Spleen (tissue), 11 donors: ENCODE data around the gene SLC27A2. TPM values are rescaled to one million over a fixed set of nuclear protein-coding genes. Genes with fewer than 3 reads are reported as not detected.

Experiments used
- DNase-seq: peaks from one replicate; pipeline ENCODE4 v3.0.0-alpha.2; 2020
- H3K27ac ChIP-seq, 8 donors: fragments of 200-600 bp; sonication (generic) in 7 of 8; 1 replicate in 4 of 8; 2 replicates in 4 of 8; pipeline versions ENCODE4 v1.5.0 to v1.8.0; 2016 to 2021; ENCODE audit warnings: inconsistent platforms in 4 of 8, mild to moderate bottlenecking in 4 of 8, moderate library complexity in 1 of 8
- H3K27me3 ChIP-seq, 7 donors: fragments of 200-600 bp; sonication (generic) in 6 of 7; replicated peaks in 1 of 7; 1 replicate in 4 of 7; 2 replicates in 3 of 7; pipeline versions ENCODE4 v1.5.0 to v1.8.0; 2016 to 2021; ENCODE audit warnings: inconsistent platforms in 3 of 7, mild to moderate bottlenecking in 1 of 7
- H3K36me3 ChIP-seq, 6 donors: fragments of 200-600 bp; sonication (generic) in 5 of 6; 1 replicate in 4 of 6; 2 replicates in 2 of 6; pipeline versions ENCODE4 v1.5.0 to v1.8.0; 2016 to 2021; ENCODE audit warnings: inconsistent platforms in 2 of 6
- H3K4me1 ChIP-seq, 6 donors: fragments of 200-600 bp; sonication (generic) in 5 of 6; 1 replicate in 3 of 6; 2 replicates in 3 of 6; pipeline versions ENCODE4 v1.5.0 to v1.8.0; 2016 to 2021; ENCODE audit warnings: inconsistent platforms in 3 of 6
- H3K4me3 ChIP-seq, 8 donors: fragments of 200-600 bp; sonication (generic) in 7 of 8; 1 replicate in 4 of 8; 2 replicates in 4 of 8; pipeline versions ENCODE4 v1.5.0 to v1.8.0; 2016 to 2021; ENCODE audit warnings: inconsistent platforms in 4 of 8, mild to moderate bottlenecking in 4 of 8, moderate library complexity in 2 of 8
- H3K9me3 ChIP-seq, 8 donors: fragments of 200-600 bp; sonication (generic) in 7 of 8; 1 replicate in 4 of 8; 2 replicates in 4 of 8; pipeline versions ENCODE4 v1.5.0 to v1.8.0; 2016 to 2021; ENCODE audit warnings: inconsistent platforms in 4 of 8
- CTCF ChIP-seq, 11 experiments: fragments of 200-600 bp in 7 of 11; fragments of 450-650 bp in 4 of 11; sonication (generic) in 4 of 11; IDR thresholded peaks in 8 of 11; conservative IDR thresholded peaks in 3 of 11; 1 replicate in 7 of 11; 2 replicates in 4 of 11; pipeline versions ENCODE4 v1.4.0 to v1.8.0; 2016 to 2021; ENCODE audit warnings: antibody characterized with exemption in 11 of 11, inconsistent platforms in 4 of 11, mild to moderate bottlenecking in 1 of 11
- POLR2A ChIP-seq, 3 donors: fragments of 450-650 bp; IDR thresholded peaks; one replicate each; pipeline ENCODE4 v1.5.1; 2017; ENCODE audit warnings: antibody characterized with exemption in 3 of 3, mild to moderate bottlenecking in 1 of 3
- POLR2AphosphoS5 ChIP-seq, 3 donors: sonication (generic); formaldehyde crosslinking; IDR thresholded peaks; one replicate each; pipeline ENCODE4 v1.5.1; 2017; ENCODE audit warnings: antibody characterized with exemption in 3 of 3
- WGBS, 5 donors: extraction: QIAGEN DNeasy Blood & Tissue Kit in 3 of 5; methylation state at CpG; one replicate each; pipeline versions ENCODE4 v1.1.5 to v1.1.7; 2013 to 2018; 5-methylcytosine and 5-hydroxymethylcytosine counted together
- intact Hi-C: fragments of 100-400 bp; cut with DNase I; formaldehyde crosslinking; loops from one replicate; pipeline ENCODE4 v1.15.0; 2023; ENCODE audit warnings: low total_unique reads
- polyA plus RNA-seq, 3 donors: library from polyadenylated mRNA; stranded (reverse); fragments of 200-250 nt; gene quantifications; one replicate each; pipeline ENCODE4 v1.2.1, GENCODE V29; 2013
- total RNA-seq, 7 donors: library from RNA; depleted of rRNA in 3 of 7; stranded (reverse); fragments of >200 nt in 3 of 7; fragmentation: NEBNext Ultra II Directional in 4 of 7; extraction: Animal tissue kit (Norgen Biotek cat#: 25700) in 4 of 7; gene quantifications; one replicate each; pipeline versions ENCODE4 v1.1.0 to v1.2.1, GENCODE V29; 2016 to 2021
- donor health status: healthy with polysubstance abuse.
- donor health status: DM: no; HTN: no; CAD: no; lungs with moderate emphysema.
- donor health status: DM: no; HTN: no; CAD: no.
- donor health status: Bipolar disorder and iron deficiency.
- donor health status: healthy.
- donor health status: DM: no; HTN: no; CAD: no.
- donor health status: DM: yes; HTN: yes; CAD: no.

The SLC27A2 gene
- total and polyA plus RNA-seq, 10 donors, result 0.15 to 1.3 (median 0.39) TPM; not detected in 1

- H3K27me3 ChIP-seq, result peaks cover 0 to 6% (median 0%) of the 10 kb centered on the region in 7 donors
- peaks cover 0 to 52% (median 14%) of the 10 kb centered on the region in 6 donors for H3K4me1 ChIP-seq
- TF ChIP-seq POLR2A (IDR thresholded peaks at IDR 0.05), result no peak
- peak in 2 of 3 donors; percentile 24 to 33 for TF ChIP-seq POLR2AphosphoS5 (IDR thresholded peaks at IDR 0.05)
- WGBS, 5 donors, result 4 to 24% (median 15%) methylated on average over 4 of the region's 4 CpGs
- no peaks in the 10 kb centered on the region for H3K36me3 ChIP-seq
- no peak for DNase-seq
- peaks cover 0 to 4% (median 0%) of the 10 kb centered on the region in 8 donors for H3K9me3 ChIP-seq
- no peak overlapping the region for H3K4me3 ChIP-seq
- intact Hi-C loops, result no loop called here
- peak overlapping the region in 3 of 8 donors; percentile 3 to 38 (median 21) for H3K27ac ChIP-seq
Observed at GRCh38 chr15:50262533-50262932, 80.5 kb downstream of the SLC27A2 start.

- Histone ChIP-seq H3K4me1 (peaks cover 0 to 24% (median 12%) of the 10 kb centered on the region in 6 donors), H3K27me3 (peaks cover 0 to 6% (median 0%) of the 10 kb centered on the region in 7 donors), H3K27ac (no peak within 1 kb of the TSS), H3K9me3 (peaks cover 0 to 6% (median 0%) of the 10 kb centered on the region in 8 donors), H3K4me3 (no peak within 1 kb of the TSS), H3K36me3 (no peaks in the 10 kb centered on the region)
- TF ChIP-seq CTCF (IDR thresholded peaks at IDR 0.05 in 8 of 11, conservative IDR thresholded peaks at IDR 0.05 in 3 of 11) (no peak), POLR2A (IDR thresholded peaks at IDR 0.05) (no peak), POLR2AphosphoS5 (IDR thresholded peaks at IDR 0.05) (no peak)
- WGBS, 5 donors, result 81 to 90% (median 87%) methylated on average over 9 of the region's 9 CpGs
- no peak for DNase-seq
- intact Hi-C loops, result no loop called here
Observed at GRCh38 chr15:50265620-50266019, 83.6 kb downstream of the SLC27A2 start, which contains the start of gene HDC. HDC (minus strand) TSS chr15:50265726; CDS start chr15:50265623, 103 bp downstream.

- Histone ChIP-seq H3K27me3 (peaks cover 0 to 6% (median 0%) of the 10 kb centered on the region in 7 donors), H3K9me3 (peaks cover 0 to 6% (median 0%) of the 10 kb centered on the region in 8 donors), H3K4me3 (no peak overlapping the region), H3K4me1 (peaks cover 0 to 8% (median 6%) of the 10 kb centered on the region in 6 donors), H3K36me3 (no peaks in the 10 kb centered on the region), H3K27ac (no peak overlapping the region)
- 73 to 87% (median 80%) methylated on average over 2 of the region's 2 CpGs for WGBS, 5 donors
- no peak for TF ChIP-seq CTCF (IDR thresholded peaks at IDR 0.05 in 8 of 11, conservative IDR thresholded peaks at IDR 0.05 in 3 of 11)
- TF ChIP-seq POLR2A (IDR thresholded peaks at IDR 0.05), result no peak
- no peak for TF ChIP-seq POLR2AphosphoS5 (IDR thresholded peaks at IDR 0.05)
- no peak for DNase-seq
- intact Hi-C loops, result no loop called here
Observed at GRCh38 chr15:50267577-50267976, 85.6 kb downstream of the SLC27A2 start.

- Histone ChIP-seq H3K27me3 (no peaks in the 10 kb centered on the region), H3K27ac (peak overlapping the region in 1 of 8 donors; percentile 66), H3K36me3 (peaks cover 0 to 18% (median 0%) of the 10 kb centered on the region in 6 donors), H3K4me1 (peaks cover 0 to 21% (median 0%) of the 10 kb centered on the region in 6 donors), H3K9me3 (no peaks in the 10 kb centered on the region), H3K4me3 (no peak overlapping the region)
- no peak for TF ChIP-seq POLR2AphosphoS5 (IDR thresholded peaks at IDR 0.05)
- DNase-seq, result no peak
- intact Hi-C loops, result no loop called here
- 54 to 61% (median 60%) methylated on average over 2 of the region's 2 CpGs for WGBS, 5 donors
Observed at GRCh38 chr15:50275091-50275490, 93.1 kb downstream of the SLC27A2 start.

- H3K27ac ChIP-seq, result peak overlapping the region in 3 of 8 donors; percentile 53 to 66 (median 60)
- 45 to 84% (median 72%) methylated on average over 3 of the region's 3 CpGs for WGBS, 5 donors
- H3K4me1 ChIP-seq, result peaks cover 0 to 21% (median 0%) of the 10 kb centered on the region in 6 donors
Observed at GRCh38 chr15:50275908-50276307, 93.9 kb downstream of the SLC27A2 start.

More at GRCh38 chr15:50275908-50276307, 93.9 kb downstream of the SLC27A2 start:
- Histone ChIP-seq H3K27me3 (no peaks in the 10 kb centered on the region), H3K36me3 (peaks cover 0 to 25% (median 0%) of the 10 kb centered on the region in 6 donors), H3K9me3 (no peaks in the 10 kb centered on the region), H3K4me3 (no peak overlapping the region)
- no peak for DNase-seq
- no peak for TF ChIP-seq CTCF (IDR thresholded peaks at IDR 0.05 in 8 of 11, conservative IDR thresholded peaks at IDR 0.05 in 3 of 11)
- no peak for TF ChIP-seq POLR2AphosphoS5 (IDR thresholded peaks at IDR 0.05)
- TF ChIP-seq POLR2A (IDR thresholded peaks at IDR 0.05), result no peak
- intact Hi-C loops, result no loop called here
